GM06990 (cell line): Measurements from ENCODE around the gene GGN.
A peak's percentile ranks its signal among the peaks of the same experiment; 100 is the strongest.

Experiments
- DNase-seq: peaks from one replicate; pipeline ENCODE4 v3.0.0-alpha.2; 2011; ENCODE audit not compliant: insufficient read length; ENCODE audit errors: extremely low read depth
- H3K27me3 ChIP-seq: replicated peaks from 2 replicates; pipeline ENCODE4 v1.6.0; 2011; ENCODE audit warnings: low read length; ENCODE audit not compliant: control insufficient read depth, insufficient read depth
- H3K36me3 ChIP-seq: 2 replicates; pipeline ENCODE4 v1.5.1; 2011; ENCODE audit warnings: low read length; ENCODE audit not compliant: control insufficient read depth, insufficient read depth
- H3K4me3 ChIP-seq: replicated peaks from 2 replicates; pipeline ENCODE4 v1.5.1; 2011; ENCODE audit warnings: low read depth, mild to moderate bottlenecking, control low read depth, low read length
- CTCF ChIP-seq: IDR thresholded peaks from 2 replicates; pipeline ENCODE4 v1.5.1; 2011; ENCODE audit warnings: low read length, control low read depth, mild to moderate bottlenecking, inconsistent platforms; ENCODE audit not compliant: insufficient read depth, poor library complexity, severe bottlenecking

Gene GGN

GRCh38 chr19:38375748-38376147 is 12.1 kb downstream of the GGN start:
- no peak for DNase-seq
- Histone ChIP-seq H3K4me3 (peak overlapping the region; percentile 96), H3K27me3 (no peaks in the 10 kb centered on the region), H3K36me3 (peaks cover 17% of the 10 kb centered on the region)
- TF ChIP-seq CTCF: no peak

GRCh38 chr19:38375098-38375493 is 12.7 kb downstream of the GGN start:
- no peak for DNase-seq
- no peak for TF ChIP-seq CTCF

GRCh38 chr19:38374332-38375097 is 13.3 kb downstream of the GGN start, which contains the start of gene PSMD8:
TSS of gene PSMD8 (plus strand) at chr19:38374571. CDS start at chr19:38374602, 31 bp downstream.
- peak; percentile 18 for TF ChIP-seq CTCF
- H3K4me3 ChIP-seq: peak within 1 kb of the TSS; percentile 96
- peak; percentile 99 for DNase-seq
- peaks cover 11% of the 10 kb centered on the region for H3K36me3 ChIP-seq
- H3K27me3 ChIP-seq: no peaks in the 10 kb centered on the region

More at GRCh38 chr19:38375098-38375493, 12.7 kb downstream of the GGN start:
- Histone ChIP-seq H3K36me3 (peaks cover 12% of the 10 kb centered on the region), H3K27me3 (no peaks in the 10 kb centered on the region), H3K4me3 (peak overlapping the region; percentile 96)

GRCh38 chr19:38373907-38374331 is 13.9 kb downstream of the GGN start:
- no peak for TF ChIP-seq CTCF
- Histone ChIP-seq H3K36me3 (peaks cover 6% of the 10 kb centered on the region), H3K4me3 (peak overlapping the region; percentile 46), H3K27me3 (no peaks in the 10 kb centered on the region)
- DNase-seq: no peak

- H3K27me3 ChIP-seq: no peaks in the 10 kb centered on the region
- H3K4me3 ChIP-seq: no peak overlapping the region
- TF ChIP-seq CTCF: no peak
- no peak for DNase-seq
- peaks cover under 1% of the 10 kb centered on the region; the same call in 1 of the 2 replicates for H3K36me3 ChIP-seq
Observed at GRCh38 chr19:38371081-38371480, 16.8 kb downstream of the GGN start.
